Gastrocnemius medialis (tissue), 4 donors: Measurements from ENCODE around the gene CDH23.

ENCODE experiments used
- CTCF ChIP-seq, 5 experiments: fragments of 450-650 bp in 3 of 5; fragments of 200-600 bp in 2 of 5; sonication (generic) in 2 of 5; IDR thresholded peaks in 4 of 5; conservative IDR thresholded peaks in 1 of 5; 1 replicate in 4 of 5; 2 replicates in 1 of 5; pipeline ENCODE4 v1.5.1; 2016 to 2019; ENCODE audit warnings: antibody characterized with exemption in 5 of 5, mild to moderate bottlenecking in 3 of 5, moderate library complexity in 3 of 5
- POLR2A ChIP-seq, 2 donors: fragments of 450-650 bp; IDR thresholded peaks; one replicate each; pipeline ENCODE4 v1.6.1; 2017; ENCODE audit warnings: antibody characterized with exemption in 2 of 2, mild to moderate bottlenecking in 2 of 2, moderate library complexity in 2 of 2

- TF ChIP-seq CTCF (IDR thresholded peaks at IDR 0.05 in 4 of 5, conservative IDR thresholded peaks at IDR 0.05 in 1 of 5) (no peak), POLR2A (IDR thresholded peaks at IDR 0.05) (no peak)
These were observed 46.3 kb downstream of the CDH23 start for GRCh38 chr10:71442859-71443570.
